AG10803 (cell line): ENCODE results near the gene ATXN3L.

Experiments
- DNase-seq: peaks from one replicate; pipeline ENCODE4 v3.0.0; 2010; ENCODE audit warnings: low read depth
- H3K4me3 ChIP-seq: 2 replicates; pipeline ENCODE4 v1.5.1; 2011; ENCODE audit warnings: mild to moderate bottlenecking, low read length, control low read depth
- CTCF ChIP-seq: conservative IDR thresholded peaks from 2 replicates; pipeline ENCODE4 v1.5.1; 2011; ENCODE audit warnings: mild to moderate bottlenecking, low read length, control low read depth, inconsistent platforms

The ATXN3L gene

GRCh38 chrX:13283512-13283911 lies 36.3 kb downstream of the ATXN3L start:
- no peak for TF ChIP-seq CTCF
- DNase-seq = peak; percentile 16
- H3K4me3 ChIP-seq = no peak overlapping the region

GRCh38 chrX:13281289-13281688 lies 38.6 kb downstream of the ATXN3L start:
- TF ChIP-seq CTCF = no peak
- H3K4me3 ChIP-seq = no peak overlapping the region
- DNase-seq = no peak

GRCh38 chrX:13279279-13280018 lies 40.4 kb downstream of the ATXN3L start:
- no peak for TF ChIP-seq CTCF
- no peak overlapping the region for H3K4me3 ChIP-seq
- DNase-seq = no peak

- no peak overlapping the region for H3K4me3 ChIP-seq
- no peak for TF ChIP-seq CTCF
- DNase-seq = no peak
These were observed 42.3 kb downstream of the ATXN3L start for GRCh38 chrX:13277539-13277938.

GRCh38 chrX:13276991-13277390 lies 42.9 kb downstream of the ATXN3L start:
- DNase-seq = no peak
- TF ChIP-seq CTCF = no peak

GRCh38 chrX:13275031-13275430 lies 44.8 kb downstream of the ATXN3L start:
- no peak for TF ChIP-seq CTCF
- H3K4me3 ChIP-seq = no peak overlapping the region
- no peak for DNase-seq

More at GRCh38 chrX:13276991-13277390, 42.9 kb downstream of the ATXN3L start:
- H3K4me3 ChIP-seq = no peak overlapping the region

- no peak overlapping the region for H3K4me3 ChIP-seq
- TF ChIP-seq CTCF = no peak
These were observed 47.4 kb downstream of the ATXN3L start for GRCh38 chrX:13272426-13272825.

More at GRCh38 chrX:13272426-13272825, 47.4 kb downstream of the ATXN3L start:
- DNase-seq = no peak
